Thyroid gland (tissue), 4 donors: ENCODE data around the gene RNF11.

Source experiments
- POLR2A ChIP-seq, 2 donors: fragments of 450-650 bp; IDR thresholded peaks; one replicate each; pipeline ENCODE4 v1.6.1; 2017; ENCODE audit warnings: antibody characterized with exemption in 2 of 2, mild to moderate bottlenecking in 2 of 2, moderate library complexity in 1 of 2
- TF ChIP-seq, protein P1 (sequence below), 6 experiments: fragments of 200-600 bp in 3 of 6; fragments of 450-650 bp in 3 of 6; sonication (generic) in 3 of 6; IDR thresholded peaks; one replicate each; pipeline ENCODE4 v1.5.1; 2016 to 2019; ENCODE audit warnings: antibody characterized with exemption in 6 of 6, mild to moderate bottlenecking in 2 of 6, inconsistent platforms in 1 of 6, moderate library complexity in 1 of 6

DNA sequence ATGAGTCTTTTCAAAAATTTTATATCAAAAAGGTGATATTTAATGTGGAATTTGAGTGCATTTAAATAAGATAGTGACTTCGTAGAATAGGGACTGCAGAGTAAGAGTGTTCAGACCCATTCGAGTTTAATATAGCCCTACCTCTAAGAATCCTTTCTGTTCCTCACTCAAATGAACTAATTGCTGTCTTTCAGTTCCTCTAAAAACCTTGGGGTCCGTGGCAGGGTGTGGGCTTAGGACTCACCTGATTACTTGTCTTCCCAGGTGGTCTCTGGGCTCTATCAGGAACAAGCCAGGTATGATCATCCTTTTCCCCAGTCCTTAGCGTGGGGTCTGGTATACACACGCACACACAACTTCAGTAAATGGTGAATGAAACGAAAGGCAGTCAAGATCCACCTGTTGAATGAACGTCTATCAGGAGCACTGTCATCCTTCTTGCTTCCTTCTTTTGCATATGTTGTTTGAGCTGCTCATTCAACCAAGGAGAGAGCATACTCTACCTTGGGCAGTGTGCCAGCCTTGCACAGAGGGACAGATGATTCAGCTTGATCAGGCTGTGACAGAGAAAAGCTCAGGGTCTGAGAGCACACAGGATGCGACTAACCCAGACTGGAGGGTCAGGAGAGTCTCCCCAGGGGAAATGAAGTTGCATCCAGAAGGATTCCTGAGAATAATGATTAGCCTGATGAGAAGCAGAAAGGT lies 1.2 kb upstream of the RNF11 start:
- TF ChIP-seq, protein P1, sequence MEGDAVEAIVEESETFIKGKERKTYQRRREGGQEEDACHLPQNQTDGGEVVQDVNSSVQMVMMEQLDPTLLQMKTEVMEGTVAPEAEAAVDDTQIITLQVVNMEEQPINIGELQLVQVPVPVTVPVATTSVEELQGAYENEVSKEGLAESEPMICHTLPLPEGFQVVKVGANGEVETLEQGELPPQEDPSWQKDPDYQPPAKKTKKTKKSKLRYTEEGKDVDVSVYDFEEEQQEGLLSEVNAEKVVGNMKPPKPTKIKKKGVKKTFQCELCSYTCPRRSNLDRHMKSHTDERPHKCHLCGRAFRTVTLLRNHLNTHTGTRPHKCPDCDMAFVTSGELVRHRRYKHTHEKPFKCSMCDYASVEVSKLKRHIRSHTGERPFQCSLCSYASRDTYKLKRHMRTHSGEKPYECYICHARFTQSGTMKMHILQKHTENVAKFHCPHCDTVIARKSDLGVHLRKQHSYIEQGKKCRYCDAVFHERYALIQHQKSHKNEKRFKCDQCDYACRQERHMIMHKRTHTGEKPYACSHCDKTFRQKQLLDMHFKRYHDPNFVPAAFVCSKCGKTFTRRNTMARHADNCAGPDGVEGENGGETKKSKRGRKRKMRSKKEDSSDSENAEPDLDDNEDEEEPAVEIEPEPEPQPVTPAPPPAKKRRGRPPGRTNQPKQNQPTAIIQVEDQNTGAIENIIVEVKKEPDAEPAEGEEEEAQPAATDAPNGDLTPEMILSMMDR (IDR thresholded peaks at IDR 0.05): no peak
- peak in 1 of 2 donors; percentile 59 for TF ChIP-seq POLR2A (IDR thresholded peaks at IDR 0.05)
